Effector memory CD4-positive, alpha-beta T cell (primary cell): Measurements from ENCODE around the gene CAMTA1.

ENCODE experiments used
- DNase-seq, 3 donors: peaks; one replicate each; pipeline ENCODE4 v3.0.0-alpha.2; 2020
- H3K27ac ChIP-seq: 2 replicates; pipeline ENCODE4 v1.7.0; 2013; ENCODE audit warnings: mild to moderate bottlenecking, low read length, moderate library complexity; ENCODE audit not compliant: insufficient read depth, poor library complexity, severe bottlenecking
- H3K27me3 ChIP-seq: replicated peaks from 2 replicates; pipeline ENCODE4 v1.7.0; 2013; ENCODE audit warnings: mild to moderate bottlenecking, low read length; ENCODE audit not compliant: insufficient read depth, control insufficient read depth, poor library complexity, severe bottlenecking
- H3K36me3 ChIP-seq: 2 replicates; pipeline ENCODE4 v1.7.0; 2013; ENCODE audit warnings: mild to moderate bottlenecking, low read length, moderate library complexity; ENCODE audit not compliant: control insufficient read depth, insufficient read depth
- H3K4me1 ChIP-seq: 2 replicates; pipeline ENCODE4 v1.7.0; 2013; ENCODE audit warnings: low read length, mild to moderate bottlenecking; ENCODE audit not compliant: control insufficient read depth, insufficient read depth, poor library complexity, severe bottlenecking
- H3K4me3 ChIP-seq: 2 replicates; pipeline ENCODE4 v1.7.0; 2013; ENCODE audit warnings: low read length, low read depth, mild to moderate bottlenecking; ENCODE audit not compliant: insufficient read depth, poor library complexity, severe bottlenecking
- H3K9me3 ChIP-seq: 2 replicates; pipeline ENCODE4 v1.7.0; 2013; ENCODE audit warnings: mild to moderate bottlenecking, low read length, moderate library complexity; ENCODE audit not compliant: control insufficient read depth

Gene CAMTA1

GRCh38 chr1:7636795-7637526 lies 851.7 kb downstream of the CAMTA1 start:
- peaks cover 3% of the 10 kb centered on the region for H3K27me3 ChIP-seq
- no peaks in the 10 kb centered on the region for H3K36me3 ChIP-seq
- DNase-seq = no peak
- no peak overlapping the region for H3K4me3 ChIP-seq
- H3K9me3 ChIP-seq = no peaks in the 10 kb centered on the region
- H3K27ac ChIP-seq = no peak overlapping the region
- H3K4me1 ChIP-seq = no peaks in the 10 kb centered on the region

GRCh38 chr1:7638078-7638477 lies 852.8 kb downstream of the CAMTA1 start:
- Histone ChIP-seq H3K27ac (no peak overlapping the region), H3K4me3 (no peak overlapping the region), H3K4me1 (no peaks in the 10 kb centered on the region), H3K36me3 (no peaks in the 10 kb centered on the region), H3K27me3 (peaks cover 3% of the 10 kb centered on the region), H3K9me3 (no peaks in the 10 kb centered on the region)
- no peak for DNase-seq

GRCh38 chr1:7639435-7640131 lies 854.3 kb downstream of the CAMTA1 start:
- Histone ChIP-seq H3K36me3 (no peaks in the 10 kb centered on the region), H3K27me3 (no peaks in the 10 kb centered on the region)
- DNase-seq = no peak

GRCh38 chr1:7640350-7640749 lies 855.1 kb downstream of the CAMTA1 start:
- no peaks in the 10 kb centered on the region for H3K27me3 ChIP-seq
- H3K4me3 ChIP-seq = no peak overlapping the region
- H3K9me3 ChIP-seq = no peaks in the 10 kb centered on the region
- DNase-seq = no peak
- no peak overlapping the region for H3K27ac ChIP-seq
- H3K4me1 ChIP-seq = no peaks in the 10 kb centered on the region
- no peaks in the 10 kb centered on the region for H3K36me3 ChIP-seq

More at GRCh38 chr1:7639435-7640131, 854.3 kb downstream of the CAMTA1 start:
- H3K4me3 ChIP-seq = no peak overlapping the region
- no peaks in the 10 kb centered on the region for H3K4me1 ChIP-seq
- no peaks in the 10 kb centered on the region for H3K9me3 ChIP-seq
- no peak overlapping the region for H3K27ac ChIP-seq

DNA sequence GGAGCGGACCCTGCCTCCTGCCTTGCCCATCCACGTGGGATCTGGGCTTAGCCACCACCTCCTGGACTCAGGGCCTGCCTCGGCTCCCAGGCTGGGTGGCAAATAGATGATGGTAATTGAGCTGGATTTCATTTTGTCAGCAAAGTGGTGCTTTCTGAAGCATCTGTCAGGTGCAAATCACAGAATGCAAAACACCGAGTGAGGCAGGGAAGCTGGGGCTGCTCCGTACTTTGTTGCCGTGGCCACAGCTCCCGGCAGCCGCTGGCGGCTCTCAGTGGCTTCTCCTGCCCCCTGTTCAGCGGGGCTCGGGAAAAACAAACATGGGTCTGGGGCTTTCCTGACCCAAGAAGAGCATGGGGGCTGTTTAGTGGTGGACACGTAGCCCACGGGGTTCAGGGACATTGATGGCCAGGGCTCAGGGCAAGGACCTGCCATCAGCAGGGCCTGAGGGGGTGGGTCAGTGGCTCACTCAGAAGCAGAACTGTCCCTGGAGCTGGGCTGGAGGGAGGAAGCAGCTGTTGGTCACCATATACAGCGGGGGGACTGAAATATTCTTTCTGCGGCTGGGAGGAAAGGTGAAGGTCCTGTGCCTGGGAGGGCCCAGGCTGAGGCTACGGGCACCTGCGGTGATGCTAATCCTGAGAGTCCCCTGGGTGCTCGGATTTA lies 855.8 kb downstream of the CAMTA1 start:
- DNase-seq = no peak
- H3K27me3 ChIP-seq = no peaks in the 10 kb centered on the region
- H3K9me3 ChIP-seq = no peaks in the 10 kb centered on the region
- H3K4me1 ChIP-seq = no peaks in the 10 kb centered on the region
- no peak overlapping the region for H3K4me3 ChIP-seq
- no peaks in the 10 kb centered on the region for H3K36me3 ChIP-seq
- H3K27ac ChIP-seq = no peak overlapping the region

GRCh38 chr1:7641587-7642417 lies 856.5 kb downstream of the CAMTA1 start:
- H3K4me3 ChIP-seq = no peak overlapping the region
- no peaks in the 10 kb centered on the region for H3K27me3 ChIP-seq
- no peaks in the 10 kb centered on the region for H3K4me1 ChIP-seq
- DNase-seq = no peak
- no peak overlapping the region for H3K27ac ChIP-seq
- no peaks in the 10 kb centered on the region for H3K36me3 ChIP-seq
- H3K9me3 ChIP-seq = no peaks in the 10 kb centered on the region

GRCh38 chr1:7642418-7642704 lies 857.1 kb downstream of the CAMTA1 start:
- Histone ChIP-seq H3K27me3 (no peaks in the 10 kb centered on the region), H3K4me3 (no peak overlapping the region), H3K36me3 (no peaks in the 10 kb centered on the region), H3K4me1 (no peaks in the 10 kb centered on the region), H3K27ac (no peak overlapping the region), H3K9me3 (no peaks in the 10 kb centered on the region)
- no peak for DNase-seq

GRCh38 chr1:7642781-7643529 lies 857.7 kb downstream of the CAMTA1 start:
- Histone ChIP-seq H3K36me3 (no peaks in the 10 kb centered on the region), H3K27ac (no peak overlapping the region), H3K9me3 (no peaks in the 10 kb centered on the region), H3K4me1 (no peaks in the 10 kb centered on the region), H3K4me3 (no peak overlapping the region), H3K27me3 (no peaks in the 10 kb centered on the region)
- DNase-seq = no peak

DNA sequence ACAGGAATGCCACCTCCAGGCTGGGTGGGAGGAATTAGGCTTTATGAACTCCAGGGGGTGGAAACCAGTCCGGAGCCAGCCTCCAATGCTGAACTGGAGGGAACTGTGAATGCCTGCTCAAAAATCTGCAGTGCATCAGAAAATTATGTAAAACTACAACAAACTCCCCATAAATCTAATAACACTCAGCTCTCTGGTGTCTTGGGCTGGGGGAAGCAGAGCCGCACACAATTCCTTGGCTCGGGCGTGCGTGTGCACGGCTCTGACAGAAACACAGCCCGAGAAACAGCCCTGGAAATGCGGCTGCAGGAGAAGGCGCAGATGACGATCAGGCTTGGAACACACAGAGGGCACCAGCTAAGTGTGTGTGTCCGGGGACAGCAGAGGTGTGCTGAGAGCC lies 858.3 kb downstream of the CAMTA1 start:
- no peaks in the 10 kb centered on the region for H3K4me1 ChIP-seq
- H3K27ac ChIP-seq = no peak overlapping the region
- H3K27me3 ChIP-seq = no peaks in the 10 kb centered on the region
- no peaks in the 10 kb centered on the region for H3K36me3 ChIP-seq
- no peak overlapping the region for H3K4me3 ChIP-seq
- no peak for DNase-seq
- H3K9me3 ChIP-seq = no peaks in the 10 kb centered on the region
